ENCODE data around the gene ATG13.

GRCh38 chr11:46664612-46665011, 47.3 kb downstream of the ATG13 start:
- TF ChIP-seq, protein P1, sequence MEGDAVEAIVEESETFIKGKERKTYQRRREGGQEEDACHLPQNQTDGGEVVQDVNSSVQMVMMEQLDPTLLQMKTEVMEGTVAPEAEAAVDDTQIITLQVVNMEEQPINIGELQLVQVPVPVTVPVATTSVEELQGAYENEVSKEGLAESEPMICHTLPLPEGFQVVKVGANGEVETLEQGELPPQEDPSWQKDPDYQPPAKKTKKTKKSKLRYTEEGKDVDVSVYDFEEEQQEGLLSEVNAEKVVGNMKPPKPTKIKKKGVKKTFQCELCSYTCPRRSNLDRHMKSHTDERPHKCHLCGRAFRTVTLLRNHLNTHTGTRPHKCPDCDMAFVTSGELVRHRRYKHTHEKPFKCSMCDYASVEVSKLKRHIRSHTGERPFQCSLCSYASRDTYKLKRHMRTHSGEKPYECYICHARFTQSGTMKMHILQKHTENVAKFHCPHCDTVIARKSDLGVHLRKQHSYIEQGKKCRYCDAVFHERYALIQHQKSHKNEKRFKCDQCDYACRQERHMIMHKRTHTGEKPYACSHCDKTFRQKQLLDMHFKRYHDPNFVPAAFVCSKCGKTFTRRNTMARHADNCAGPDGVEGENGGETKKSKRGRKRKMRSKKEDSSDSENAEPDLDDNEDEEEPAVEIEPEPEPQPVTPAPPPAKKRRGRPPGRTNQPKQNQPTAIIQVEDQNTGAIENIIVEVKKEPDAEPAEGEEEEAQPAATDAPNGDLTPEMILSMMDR (IDR thresholded peaks at IDR 0.05; ENCODE audit: low read depth, low read length, missing input control): no peak
- no peak for TF ChIP-seq TAF1 (conservative IDR thresholded peaks at IDR 0.05)
- no peak for TF ChIP-seq REST (IDR thresholded peaks at IDR 0.05)
- TF ChIP-seq, protein P2, sequence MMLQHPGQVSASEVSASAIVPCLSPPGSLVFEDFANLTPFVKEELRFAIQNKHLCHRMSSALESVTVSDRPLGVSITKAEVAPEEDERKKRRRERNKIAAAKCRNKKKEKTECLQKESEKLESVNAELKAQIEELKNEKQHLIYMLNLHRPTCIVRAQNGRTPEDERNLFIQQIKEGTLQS (IDR thresholded peaks at IDR 0.05): no peak
- TF ChIP-seq EGR1 (IDR thresholded peaks at IDR 0.05; ENCODE audit: low read depth in 2 of 2): no peak
- TF ChIP-seq, protein P3, sequence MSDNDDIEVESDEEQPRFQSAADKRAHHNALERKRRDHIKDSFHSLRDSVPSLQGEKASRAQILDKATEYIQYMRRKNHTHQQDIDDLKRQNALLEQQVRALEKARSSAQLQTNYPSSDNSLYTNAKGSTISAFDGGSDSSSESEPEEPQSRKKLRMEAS (IDR thresholded peaks at IDR 0.05): no peak
- TF ChIP-seq YY1 (IDR thresholded peaks at IDR 0.05): no peak
- TF ChIP-seq RXRA (IDR thresholded peaks at IDR 0.05): no peak
- no peak for TF ChIP-seq RAD21 (IDR thresholded peaks at IDR 0.05)
- no peak for TF ChIP-seq JUND (IDR thresholded peaks at IDR 0.05)
- no peak for TF ChIP-seq FOXA1 (IDR thresholded peaks at IDR 0.05)
- TF ChIP-seq HNF4G (IDR thresholded peaks at IDR 0.05): no peak
- TF ChIP-seq ZBTB33 (IDR thresholded peaks at IDR 0.05): no peak

Measured in liver (tissue), 3 donors.